ENCODE measurements around the gene PHF21B. TPM values are rescaled to one million over a fixed set of nuclear protein-coding genes. Genes with fewer than 3 reads are reported as not detected.

The PHF21B gene
- total RNA-seq, 1 donor from 2014 or later: not detected

DNA sequence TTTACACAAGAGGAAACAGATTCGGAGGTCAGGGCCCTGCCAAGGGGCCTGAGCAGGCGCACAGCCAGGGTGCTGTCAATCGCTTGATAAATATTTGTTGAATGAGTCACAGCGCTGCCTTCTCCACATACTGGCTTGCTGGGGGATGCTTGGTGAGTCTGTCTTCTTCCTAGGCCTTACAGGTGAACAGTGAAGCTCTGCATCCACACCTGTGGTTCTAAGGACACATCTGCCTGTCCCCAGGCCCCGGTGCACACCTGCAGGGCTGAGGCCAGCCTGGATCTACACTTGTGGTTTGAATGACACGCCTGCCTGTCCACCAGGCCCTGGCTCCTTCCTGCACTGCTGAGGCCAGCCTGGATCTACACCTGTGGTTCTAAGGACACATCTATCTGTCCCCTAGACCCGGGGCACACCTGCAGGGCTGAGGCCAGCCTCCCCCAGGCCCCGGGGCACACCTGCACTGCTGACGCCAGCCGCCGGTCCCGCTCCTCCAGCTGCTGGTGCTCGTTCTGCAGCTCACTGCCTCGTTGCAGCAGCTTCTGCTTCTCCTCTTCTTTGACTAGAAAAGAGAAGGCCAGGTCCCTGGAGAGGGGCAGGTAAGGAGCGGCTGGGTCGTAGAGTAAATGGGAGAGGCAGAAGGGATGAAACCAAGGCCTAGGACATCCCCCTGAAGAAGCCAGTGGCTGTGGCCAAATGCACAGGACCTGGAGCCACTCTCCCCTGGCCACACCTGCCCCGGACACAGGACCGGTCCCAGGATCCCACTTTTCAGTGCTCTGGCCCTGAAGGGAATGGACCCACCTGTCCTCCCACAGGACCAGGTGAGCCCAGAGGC is 124.6 kb downstream of the PHF21B start:
- H3K4me3 Mint-ChIP-seq: no peak overlapping the region
- CTCF ChIA-PET: no interaction called here
- ATAC-seq (ENCODE audit: low read depth): no peak
- DNase-seq: no peak
- H3K9me3 Mint-ChIP-seq: no peaks in the 10 kb centered on the region
- TF ChIP-seq CTCF (IDR thresholded peaks at IDR 0.05): no peak
- no peaks in the 10 kb centered on the region for H3K36me3 Mint-ChIP-seq (ENCODE audit: low read depth)
- H3K27me3 Mint-ChIP-seq: no peaks in the 10 kb centered on the region
- no peak overlapping the region for H3K27ac Mint-ChIP-seq
- no peaks in the 10 kb centered on the region for H3K4me1 Mint-ChIP-seq
- POLR2A ChIA-PET: no interaction called here
- intact Hi-C loops (cut with micrococcal nuclease): no loop called here

DNA sequence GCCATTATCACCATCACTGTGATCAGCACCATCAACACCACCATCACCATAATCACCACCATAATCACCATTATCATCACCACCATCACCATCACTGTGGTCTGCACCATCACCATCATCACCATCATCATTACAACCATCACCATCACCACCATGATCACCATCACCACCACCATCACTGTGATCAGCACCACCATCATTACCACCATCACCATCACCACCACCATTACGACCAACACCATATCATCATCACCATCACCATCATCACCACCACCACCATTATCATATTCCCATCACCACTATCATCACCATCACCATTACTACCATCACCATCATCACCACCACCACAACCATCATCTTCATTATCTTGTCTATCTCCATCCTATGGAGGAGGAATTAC is 125.2 kb downstream of the PHF21B start:
- ChIA-PET CTCF (no interaction called here), POLR2A (no interaction called here)
- H3K9me3 Mint-ChIP-seq: no peaks in the 10 kb centered on the region
- TF ChIP-seq CTCF (IDR thresholded peaks at IDR 0.05): no peak
- H3K4me1 Mint-ChIP-seq: no peaks in the 10 kb centered on the region
- H3K4me3 Mint-ChIP-seq: no peak overlapping the region
- H3K27ac Mint-ChIP-seq: no peak overlapping the region
- DNase-seq (no peak), ATAC-seq (ENCODE audit: low read depth) (no peak)
- intact Hi-C loops (cut with micrococcal nuclease): no loop called here
- H3K27me3 Mint-ChIP-seq: no peaks in the 10 kb centered on the region
- no peaks in the 10 kb centered on the region for H3K36me3 Mint-ChIP-seq (ENCODE audit: low read depth)

DNA sequence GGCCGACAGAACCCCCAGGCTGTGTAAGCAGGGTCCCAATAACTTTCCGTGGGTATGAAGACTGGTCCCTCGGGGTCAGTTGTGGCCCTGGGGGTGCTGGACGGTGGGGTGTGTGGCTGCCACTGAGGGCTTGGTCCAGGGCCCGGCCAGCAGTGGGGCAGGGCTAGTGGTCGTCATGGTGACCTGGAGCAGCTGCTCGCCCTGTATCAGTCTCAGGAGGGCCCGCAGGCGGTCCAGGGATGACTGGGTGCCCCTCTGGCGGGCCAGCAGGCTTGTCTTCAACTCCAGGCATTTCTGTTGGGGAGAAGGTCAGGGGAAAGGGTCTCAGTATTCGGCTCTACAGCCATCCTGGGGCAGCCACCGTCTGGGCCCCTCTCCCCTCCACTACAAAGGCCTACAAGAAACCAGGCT is 126.8 kb downstream of the PHF21B start:
- ATAC-seq (ENCODE audit: low read depth) (no peak), DNase-seq (no peak)
- no peaks in the 10 kb centered on the region for H3K4me1 Mint-ChIP-seq
- H3K9me3 Mint-ChIP-seq: no peaks in the 10 kb centered on the region
- no peak for TF ChIP-seq CTCF (IDR thresholded peaks at IDR 0.05)
- ChIA-PET POLR2A (no interaction called here), CTCF (no interaction called here)
- no peaks in the 10 kb centered on the region for H3K27me3 Mint-ChIP-seq
- no peaks in the 10 kb centered on the region for H3K36me3 Mint-ChIP-seq (ENCODE audit: low read depth)
- intact Hi-C loops (cut with micrococcal nuclease): no loop called here
- H3K4me3 Mint-ChIP-seq: no peak overlapping the region
- no peak overlapping the region for H3K27ac Mint-ChIP-seq

DNA sequence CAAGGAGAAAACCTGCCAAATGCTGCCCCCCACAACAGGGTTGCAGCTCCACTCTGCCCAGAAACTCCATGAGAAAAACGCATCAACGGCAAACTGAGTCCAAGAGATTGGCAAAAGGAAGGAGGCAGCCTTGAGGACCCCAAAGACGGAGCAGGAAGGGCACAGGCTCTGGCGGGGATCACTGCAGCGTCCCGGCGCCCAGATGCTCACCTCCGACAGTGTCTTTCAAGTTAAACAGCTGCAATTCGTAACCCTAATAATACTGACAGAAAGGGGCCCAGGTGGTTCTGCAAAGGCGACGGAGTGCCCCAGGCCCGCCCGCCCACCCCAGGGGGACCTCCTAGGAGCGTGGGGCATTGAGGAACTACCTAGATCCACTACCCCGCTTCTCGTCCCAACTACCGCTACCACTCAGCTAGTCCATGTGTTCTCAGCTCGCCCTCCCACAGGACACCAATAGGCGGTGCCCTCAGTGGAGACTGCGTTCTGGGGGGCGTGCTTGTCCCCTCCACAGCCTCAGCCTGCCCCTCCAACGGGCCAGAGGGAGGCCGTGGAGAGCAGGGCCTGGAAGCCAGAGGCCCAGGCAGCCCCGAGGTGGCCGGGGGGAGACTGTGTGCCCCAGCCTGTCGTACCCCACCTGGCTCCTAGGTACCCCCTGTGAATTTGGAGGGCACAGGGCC is 127.4 kb downstream of the PHF21B start:
- no peaks in the 10 kb centered on the region for H3K9me3 Mint-ChIP-seq
- no peak for TF ChIP-seq CTCF (IDR thresholded peaks at IDR 0.05)
- ChIA-PET POLR2A (no interaction called here), CTCF (no interaction called here)
- no peaks in the 10 kb centered on the region for H3K36me3 Mint-ChIP-seq (ENCODE audit: low read depth)
- no peaks in the 10 kb centered on the region for H3K4me1 Mint-ChIP-seq
- intact Hi-C loops (cut with micrococcal nuclease): no loop called here
- no peak for DNase-seq
- H3K4me3 Mint-ChIP-seq: no peak overlapping the region
- no peaks in the 10 kb centered on the region for H3K27me3 Mint-ChIP-seq
- ATAC-seq (ENCODE audit: low read depth): no peak
- H3K27ac Mint-ChIP-seq: no peak overlapping the region

DNA sequence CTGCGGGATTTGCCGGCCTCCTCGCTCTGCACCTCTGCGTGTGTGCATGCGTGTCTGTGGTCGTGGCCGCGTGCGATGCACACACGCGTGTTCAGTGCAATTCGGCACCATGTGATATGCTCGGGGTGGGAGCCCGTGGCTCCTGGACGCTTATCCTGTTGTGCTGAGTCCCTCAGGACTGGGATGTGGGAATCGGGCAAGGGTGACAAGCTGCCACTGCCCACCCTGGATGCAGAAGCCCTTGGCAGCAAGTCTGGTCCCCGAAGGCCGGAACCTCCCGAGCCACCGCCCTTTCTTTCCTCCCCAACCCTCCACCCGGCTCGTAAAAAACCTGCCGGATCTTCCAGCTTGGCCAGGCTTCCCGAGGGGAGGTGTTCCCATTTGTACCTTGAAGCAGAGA is 128.2 kb downstream of the PHF21B start:
- Mint-ChIP-seq H3K36me3 (ENCODE audit: low read depth) (no peaks in the 10 kb centered on the region), H3K4me3 (no peak overlapping the region), H3K9me3 (peaks cover 4% of the 10 kb centered on the region), H3K27ac (no peak overlapping the region), H3K4me1 (no peaks in the 10 kb centered on the region), H3K27me3 (no peaks in the 10 kb centered on the region)
- DNase-seq: no peak
- POLR2A ChIA-PET: no interaction called here
- intact Hi-C loops (cut with micrococcal nuclease): no loop called here
- ATAC-seq (ENCODE audit: low read depth): no peak
- CTCF ChIA-PET: no interaction called here
- TF ChIP-seq CTCF (IDR thresholded peaks at IDR 0.05): no peak
